ENCODE results near the gene LEMD3. TPM values are rescaled to one million over a fixed set of nuclear protein-coding genes. Genes with fewer than 3 reads are reported as not detected.
A peak's percentile ranks its signal among the peaks of the same experiment; 100 is the strongest.
"Not testable (repeated sequence)": the region's sequence is repeated elsewhere in the genome, so short reads cannot be mapped to it uniquely, and the experiment has no call there.

The LEMD3 gene
- total RNA-seq, 4 donors from 2014 or later: 14.0 to 29.4 (median 14.7) TPM

GRCh38 chr12:65280306-65280705 is 110.9 kb downstream of the LEMD3 start:
- Histone ChIP-seq H3K27ac (peak overlapping the region; percentile 93 to 96 (median 94)), H3K36me3 (no peaks in the 10 kb centered on the region), H3K4me1 (peaks cover 31 to 36% of the 10 kb centered on the region in 2 donors)

GRCh38 chr12:65282840-65283239 is 113.5 kb downstream of the LEMD3 start:
- Histone ChIP-seq H3K27me3 (no peaks in the 10 kb centered on the region), H3K4me1 (peaks cover 36% of the 10 kb centered on the region in 2 donors), H3K4me3 (no peak overlapping the region), H3K27ac (peak overlapping the region in 2 of 4 donors; percentile 17 to 21), H3K36me3 (no peaks in the 10 kb centered on the region), H3K9me3 (no peaks in the 10 kb centered on the region)
- in situ Hi-C loops (cut with MboI; ENCODE audit: low sequenced_read_pairs in 4 of 4) (no loop called here), intact Hi-C loops (cut with DNase I; ENCODE audit: low total_unique reads) (loop anchor here (10.0 kb wide), 1 partner anchor 1982 kb away; the partner anchor contains the start of gene CAND1)
- ATAC-seq (no peak), DNase-seq (no peak)
- TF ChIP-seq CTCF (IDR thresholded peaks at IDR 0.05 in 4 of 5, conservative IDR thresholded peaks at IDR 0.05 in 1 of 5) (no peak), POLR2A (IDR thresholded peaks at IDR 0.05) (no peak)

More at GRCh38 chr12:65280306-65280705, 110.9 kb downstream of the LEMD3 start:
- no peak for ATAC-seq
- intact Hi-C loops (cut with DNase I; ENCODE audit: low total_unique reads): loop anchor here (10.0 kb wide), 1 partner anchor 1984 kb away; the partner anchor contains the start of gene CAND1
- Histone ChIP-seq H3K27me3 (no peaks in the 10 kb centered on the region), H3K4me3 (peak overlapping the region in 2 of 4 donors; percentile 95 to 99), H3K9me3 (no peaks in the 10 kb centered on the region)
- in situ Hi-C loops (cut with MboI; ENCODE audit: low sequenced_read_pairs in 4 of 4): no loop called here
- DNase-seq: no peak
- TF ChIP-seq CTCF (IDR thresholded peaks at IDR 0.05 in 4 of 5, conservative IDR thresholded peaks at IDR 0.05 in 1 of 5) (no peak), POLR2A (IDR thresholded peaks at IDR 0.05) (no peak)

- H3K27me3 ChIP-seq; DNase-seq; H3K9me3 ChIP-seq; ATAC-seq; H3K27ac ChIP-seq; in situ Hi-C loops (cut with MboI; ENCODE audit: low sequenced_read_pairs in 4 of 4); H3K36me3 ChIP-seq; H3K4me3 ChIP-seq: not testable (repeated sequence)
- intact Hi-C loops (cut with DNase I; ENCODE audit: low total_unique reads): loop anchor here (10.0 kb wide), 1 partner anchor 1979 kb away; the partner anchor contains the start of gene CAND1
- H3K4me1 ChIP-seq: peaks cover 24 to 34% of the 10 kb centered on the region in 2 donors
Observed at GRCh38 chr12:65285532-65285931, 116.1 kb downstream of the LEMD3 start.

GRCh38 chr12:65287426-65287825 is 118.0 kb downstream of the LEMD3 start:
- TF ChIP-seq CTCF (IDR thresholded peaks at IDR 0.05 in 4 of 5, conservative IDR thresholded peaks at IDR 0.05 in 1 of 5): no peak
- no peak for TF ChIP-seq POLR2A (IDR thresholded peaks at IDR 0.05)
- ATAC-seq: no peak
- Histone ChIP-seq H3K4me1 (peaks cover 12 to 18% of the 10 kb centered on the region in 2 donors), H3K27me3 (no peaks in the 10 kb centered on the region), H3K4me3 (no peak overlapping the region), H3K9me3 (no peaks in the 10 kb centered on the region), H3K36me3 (no peaks in the 10 kb centered on the region), H3K27ac (no peak overlapping the region)
- intact Hi-C loops (cut with DNase I; ENCODE audit: low total_unique reads): loop anchor here (10.0 kb wide), 1 partner anchor 1977 kb away; the partner anchor contains the start of gene CAND1
- no peak for DNase-seq
- in situ Hi-C loops (cut with MboI; ENCODE audit: low sequenced_read_pairs in 4 of 4): no loop called here

- intact Hi-C loops (cut with DNase I; ENCODE audit: low total_unique reads) (no loop called here), in situ Hi-C loops (cut with MboI; ENCODE audit: low sequenced_read_pairs in 4 of 4) (no loop called here)
- H3K9me3 ChIP-seq: no peaks in the 10 kb centered on the region
- DNase-seq: no peak
- H3K27me3 ChIP-seq: no peaks in the 10 kb centered on the region
- no peak for TF ChIP-seq POLR2A (IDR thresholded peaks at IDR 0.05)
- no peak for TF ChIP-seq CTCF (IDR thresholded peaks at IDR 0.05 in 4 of 5, conservative IDR thresholded peaks at IDR 0.05 in 1 of 5)
- no peaks in the 10 kb centered on the region for H3K36me3 ChIP-seq
- no peak overlapping the region for H3K27ac ChIP-seq
- H3K4me3 ChIP-seq: no peak overlapping the region
- H3K4me1 ChIP-seq: peaks cover 10 to 18% of the 10 kb centered on the region in 2 donors
- no peak for ATAC-seq
Observed at GRCh38 chr12:65292241-65292640, 122.9 kb downstream of the LEMD3 start.
